Cardiac muscle cell (in vitro differentiated cells and primary cell): Measurements from ENCODE around the gene VAT1L. TPM values are rescaled to one million over a fixed set of nuclear protein-coding genes. Genes with fewer than 3 reads are reported as not detected.
"Not testable (repeated sequence)": the region's sequence is repeated elsewhere in the genome, so short reads cannot be mapped to it uniquely, and the experiment has no call there.

Source experiments
- DNase-seq, 2 donors: peaks; one replicate each; pipeline versions ENCODE4 v3.0.0 to v3.0.0-alpha.2; 2010 to 2017; ENCODE audit warnings: low read depth in 1 of 2, low spot score in 1 of 2
- H3K27ac ChIP-seq: fragments of 200-600 bp; sonication (generic); 2 replicates; pipeline ENCODE4 v1.5.1; 2016
- H3K27me3 ChIP-seq: fragments of 200-600 bp; sonication (generic); 2 replicates; pipeline ENCODE4 v1.6.0; 2016; ENCODE audit warnings: control low read depth
- H3K36me3 ChIP-seq: fragments of 200-600 bp; sonication (generic); 2 replicates; pipeline ENCODE4 v1.5.1; 2016; ENCODE audit warnings: control low read depth
- H3K4me1 ChIP-seq: fragments of 200-600 bp; sonication (generic); 2 replicates; pipeline ENCODE4 v1.8.1; 2017; ENCODE audit warnings: low read depth, mild to moderate bottlenecking, mixed run types
- H3K4me3 ChIP-seq: fragments of 200-600 bp; sonication (generic); 2 replicates; pipeline ENCODE4 v1.5.1; 2016; ENCODE audit warnings: mild to moderate bottlenecking
- H3K9me3 ChIP-seq: fragments of 200-600 bp; sonication (generic); 2 replicates; pipeline ENCODE4 v1.5.1; 2017; ENCODE audit warnings: low read depth, mild to moderate bottlenecking, control low read depth
- polyA plus RNA-seq: library from polyadenylated mRNA; unstranded; fragments of >200 nt; fragmentation: Nextera tagmentation; extraction: Ambion mirVana; gene quantifications from 2 replicates; pipeline ENCODE4 v1.2.1, GENCODE V29; 2016
- total RNA-seq: library from RNA; depleted of rRNA; stranded (reverse); fragments of >200 nt; gene quantifications from 2 replicates; pipeline ENCODE4 v1.2.3, GENCODE V29; 2016
- TF ChIP-seq, protein P1 (sequence below): IDR thresholded peaks from 2 replicates; pipeline ENCODE4 v1.5.1; 2012; ENCODE audit warnings: low read depth, mild to moderate bottlenecking, low read length

The VAT1L gene
- total and polyA plus RNA-seq, 2 experiments from 2014 or later = 1.5 to 2.4 TPM

GRCh38 chr16:77991701-77992100, 203.3 kb downstream of the VAT1L start:
- Histone ChIP-seq H3K4me3 (no peak overlapping the region), H3K9me3 (no peaks in the 10 kb centered on the region), H3K36me3 (no peaks in the 10 kb centered on the region), H3K27me3 (no peaks in the 10 kb centered on the region), H3K4me1 (no peaks in the 10 kb centered on the region), H3K27ac (no peak overlapping the region)
- DNase-seq = no peak
- TF ChIP-seq, protein P1, sequence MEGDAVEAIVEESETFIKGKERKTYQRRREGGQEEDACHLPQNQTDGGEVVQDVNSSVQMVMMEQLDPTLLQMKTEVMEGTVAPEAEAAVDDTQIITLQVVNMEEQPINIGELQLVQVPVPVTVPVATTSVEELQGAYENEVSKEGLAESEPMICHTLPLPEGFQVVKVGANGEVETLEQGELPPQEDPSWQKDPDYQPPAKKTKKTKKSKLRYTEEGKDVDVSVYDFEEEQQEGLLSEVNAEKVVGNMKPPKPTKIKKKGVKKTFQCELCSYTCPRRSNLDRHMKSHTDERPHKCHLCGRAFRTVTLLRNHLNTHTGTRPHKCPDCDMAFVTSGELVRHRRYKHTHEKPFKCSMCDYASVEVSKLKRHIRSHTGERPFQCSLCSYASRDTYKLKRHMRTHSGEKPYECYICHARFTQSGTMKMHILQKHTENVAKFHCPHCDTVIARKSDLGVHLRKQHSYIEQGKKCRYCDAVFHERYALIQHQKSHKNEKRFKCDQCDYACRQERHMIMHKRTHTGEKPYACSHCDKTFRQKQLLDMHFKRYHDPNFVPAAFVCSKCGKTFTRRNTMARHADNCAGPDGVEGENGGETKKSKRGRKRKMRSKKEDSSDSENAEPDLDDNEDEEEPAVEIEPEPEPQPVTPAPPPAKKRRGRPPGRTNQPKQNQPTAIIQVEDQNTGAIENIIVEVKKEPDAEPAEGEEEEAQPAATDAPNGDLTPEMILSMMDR = no peak

DNA sequence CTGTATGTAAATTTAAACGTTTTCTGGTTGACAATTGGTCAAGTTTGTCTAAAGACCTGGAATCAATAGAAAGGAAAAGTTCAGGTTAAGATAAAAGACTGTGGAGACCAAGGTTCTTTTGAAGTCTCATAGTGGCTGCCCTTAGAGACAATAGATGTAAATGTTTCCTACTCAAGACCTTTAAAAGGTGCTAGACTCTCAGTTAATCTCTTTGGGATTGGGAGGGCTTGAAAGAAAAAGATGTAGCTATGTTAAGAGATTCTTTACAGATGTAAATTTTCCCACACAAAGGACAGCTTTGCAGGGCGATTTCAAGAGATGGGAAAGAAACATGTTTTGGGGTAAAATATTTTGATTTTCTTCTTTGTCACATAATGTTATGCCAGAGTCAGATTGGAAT, 204.0 kb downstream of the VAT1L start:
- not testable (repeated sequence) for H3K27ac ChIP-seq

GRCh38 chr16:77993111-77993985, 205.0 kb downstream of the VAT1L start:
- DNase-seq = no peak
- no peaks in the 10 kb centered on the region for H3K9me3 ChIP-seq
- no peaks in the 10 kb centered on the region for H3K27me3 ChIP-seq
- no peaks in the 10 kb centered on the region for H3K4me1 ChIP-seq
- no peak overlapping the region for H3K4me3 ChIP-seq
- TF ChIP-seq, protein P1 = no peak
- H3K36me3 ChIP-seq = no peaks in the 10 kb centered on the region
- no peak overlapping the region for H3K27ac ChIP-seq

More for the DNA sequence above, 204.0 kb downstream of the VAT1L start:
- not testable (repeated sequence) for DNase-seq, H3K4me3 ChIP-seq, H3K9me3 ChIP-seq, H3K36me3 ChIP-seq, H3K27me3 ChIP-seq, H3K4me1 ChIP-seq

GRCh38 chr16:77995843-77996455, 207.6 kb downstream of the VAT1L start:
- H3K27ac ChIP-seq = no peak overlapping the region
- H3K27me3 ChIP-seq = no peaks in the 10 kb centered on the region
- DNase-seq = no peak
- H3K4me3 ChIP-seq = no peak overlapping the region
- TF ChIP-seq, protein P1 = no peak
- no peaks in the 10 kb centered on the region for H3K9me3 ChIP-seq
- H3K36me3 ChIP-seq = no peaks in the 10 kb centered on the region
- no peaks in the 10 kb centered on the region for H3K4me1 ChIP-seq

DNA sequence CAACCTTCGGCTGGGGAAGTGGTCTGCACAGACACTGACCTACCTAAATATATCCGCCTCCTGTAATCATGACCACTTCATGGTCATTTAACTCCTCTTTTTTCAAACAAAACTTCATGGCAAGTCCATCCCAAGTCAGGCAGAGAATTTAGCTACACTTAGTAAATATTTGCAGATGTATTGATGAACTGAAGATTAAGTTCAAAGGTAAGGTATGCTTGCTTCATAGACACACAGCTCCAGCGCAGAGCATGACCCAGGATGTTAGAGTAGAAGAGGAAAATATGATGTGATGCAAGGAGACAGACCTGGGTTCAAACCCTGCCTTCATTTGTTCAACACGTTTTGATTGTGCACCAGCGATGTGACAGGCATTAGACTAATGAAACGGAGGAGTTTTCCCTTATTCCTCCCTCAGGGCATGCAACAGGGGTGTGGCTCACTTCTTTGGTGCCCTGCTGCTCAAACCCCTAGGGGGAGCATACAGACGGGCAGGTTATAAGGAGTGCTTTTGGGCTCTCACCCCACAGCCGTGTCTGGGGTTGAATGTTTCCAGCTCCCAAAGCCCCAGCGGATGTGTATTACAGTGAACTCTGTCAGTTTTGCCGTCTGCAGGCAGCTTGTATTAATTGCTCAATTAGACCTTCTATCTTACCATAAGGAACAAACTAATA, 210.1 kb downstream of the VAT1L start:
- no peak for DNase-seq
- H3K9me3 ChIP-seq = no peaks in the 10 kb centered on the region
- no peaks in the 10 kb centered on the region for H3K4me1 ChIP-seq
- no peak overlapping the region for H3K27ac ChIP-seq
- no peaks in the 10 kb centered on the region for H3K27me3 ChIP-seq
- no peak overlapping the region for H3K4me3 ChIP-seq
- TF ChIP-seq, protein P1 = no peak
- H3K36me3 ChIP-seq = no peaks in the 10 kb centered on the region
